Measurements from ENCODE around the gene KCNC1.

The KCNC1 gene

DNA sequence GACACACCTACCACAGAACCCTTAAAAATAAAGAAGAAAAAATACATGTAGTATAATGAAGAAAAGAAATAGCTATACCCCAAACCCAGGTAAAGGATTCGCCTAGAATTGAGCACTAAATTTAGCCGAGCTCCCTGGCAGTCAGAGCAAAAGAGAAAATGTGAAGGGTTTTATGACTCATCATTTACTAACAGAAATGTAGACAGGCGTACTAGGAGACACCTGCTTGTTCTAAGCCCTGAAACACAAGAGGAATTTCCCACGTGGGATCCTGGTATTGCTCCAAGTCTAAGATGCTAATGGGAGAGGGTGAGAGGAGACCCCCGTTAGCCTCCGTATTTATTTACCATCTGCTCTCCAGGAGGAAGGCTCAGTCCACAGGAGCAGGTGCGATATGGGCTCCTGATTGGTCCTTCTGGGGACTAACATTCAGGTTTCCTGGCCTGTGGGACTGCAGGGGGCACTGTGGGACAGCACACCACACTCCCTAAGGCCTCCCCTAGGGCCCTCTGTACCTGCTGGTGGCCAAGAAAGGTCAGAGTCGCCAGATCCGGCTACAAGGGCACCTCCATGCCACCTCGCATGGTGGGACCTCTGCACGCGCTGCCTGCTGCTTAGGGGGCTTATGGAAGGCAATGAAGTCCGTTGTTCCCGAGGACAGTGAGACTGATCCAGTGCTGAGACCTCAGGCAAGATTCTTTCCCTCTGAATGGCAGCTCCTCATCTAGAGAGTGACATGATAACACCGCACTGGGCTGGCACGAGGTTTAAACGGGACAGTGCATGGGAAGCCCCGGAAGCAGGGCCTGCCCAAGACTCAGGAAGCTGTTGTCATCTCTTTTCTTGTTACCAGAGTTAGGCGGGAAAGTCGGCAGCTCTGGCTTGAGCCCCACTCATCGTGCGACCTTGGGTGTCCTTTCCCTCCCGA lies 25.8 kb downstream of the KCNC1 start:
- DNase-seq: no peak

GRCh38 chr11:17762309-17762974 lies 27.9 kb downstream of the KCNC1 start:
- no peak for DNase-seq

DNA sequence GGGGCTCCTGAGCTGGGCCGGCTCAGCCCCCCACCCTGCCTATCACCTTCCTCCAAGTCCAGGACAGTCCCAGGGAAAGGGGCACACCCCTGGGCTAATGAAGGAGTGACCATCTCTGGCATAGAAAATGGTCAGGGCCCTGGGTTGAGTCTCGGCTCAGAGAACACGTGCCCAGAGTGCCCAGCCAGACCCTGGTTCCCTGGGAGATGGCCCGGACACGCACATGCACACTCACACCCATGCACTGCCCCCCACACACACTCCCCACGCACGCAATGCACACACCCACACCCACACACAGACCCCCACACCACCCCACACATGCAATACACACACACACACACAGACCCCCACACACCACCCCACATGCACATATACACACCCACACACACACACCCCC lies 28.7 kb downstream of the KCNC1 start:
- DNase-seq: no peak

DNA sequence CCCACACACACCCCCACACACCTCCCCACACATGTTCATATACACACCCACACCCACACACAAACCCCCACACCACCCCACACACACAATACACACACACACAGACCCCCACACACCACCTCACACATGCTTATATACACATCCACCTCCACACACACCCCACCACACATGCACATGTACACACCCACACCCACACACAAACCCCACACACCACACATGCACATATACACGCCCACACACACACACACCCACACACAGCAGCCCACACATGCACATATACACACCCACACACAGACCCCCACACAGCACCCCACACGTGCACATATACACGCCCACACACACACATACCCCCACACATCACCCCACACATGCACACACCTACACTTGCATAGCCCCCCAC lies 29.1 kb downstream of the KCNC1 start:
- no peak for DNase-seq

DNA sequence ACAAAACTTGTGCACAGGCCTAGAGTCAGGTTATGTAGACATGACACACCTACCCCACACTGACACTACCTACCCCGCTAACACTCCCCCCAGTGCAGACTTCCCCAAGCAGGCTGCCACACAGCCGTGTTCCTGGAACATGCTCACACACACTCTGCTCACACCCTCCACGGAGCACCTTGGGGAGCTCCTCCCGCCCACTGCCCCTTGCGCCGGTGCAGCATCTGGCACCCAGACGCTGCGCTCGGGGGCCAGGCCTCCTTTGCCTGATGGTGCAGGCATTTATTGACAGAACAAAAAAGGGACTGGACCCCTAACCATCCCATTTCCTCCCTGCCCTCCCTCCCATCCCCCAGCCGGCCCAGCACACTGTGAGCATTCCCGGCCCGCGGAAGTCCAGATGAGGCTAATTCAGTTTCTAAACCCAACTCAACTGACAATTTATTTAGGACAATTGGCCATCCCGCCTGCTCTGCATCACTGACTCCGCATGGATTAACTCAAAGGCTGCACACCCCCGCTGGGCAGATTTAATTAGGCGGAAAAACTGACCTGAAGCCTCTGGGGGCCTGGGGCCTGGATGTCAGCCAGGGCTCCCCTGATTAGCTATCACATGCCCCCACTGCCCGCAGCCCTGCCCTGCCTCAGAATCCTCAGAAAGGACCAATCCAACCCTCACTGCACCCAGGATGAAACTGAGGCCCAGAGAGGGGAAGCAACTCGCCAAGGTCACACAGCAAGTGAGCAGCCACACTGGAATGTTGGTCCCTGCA lies 30.1 kb downstream of the KCNC1 start:
- DNase-seq: no peak

DNA sequence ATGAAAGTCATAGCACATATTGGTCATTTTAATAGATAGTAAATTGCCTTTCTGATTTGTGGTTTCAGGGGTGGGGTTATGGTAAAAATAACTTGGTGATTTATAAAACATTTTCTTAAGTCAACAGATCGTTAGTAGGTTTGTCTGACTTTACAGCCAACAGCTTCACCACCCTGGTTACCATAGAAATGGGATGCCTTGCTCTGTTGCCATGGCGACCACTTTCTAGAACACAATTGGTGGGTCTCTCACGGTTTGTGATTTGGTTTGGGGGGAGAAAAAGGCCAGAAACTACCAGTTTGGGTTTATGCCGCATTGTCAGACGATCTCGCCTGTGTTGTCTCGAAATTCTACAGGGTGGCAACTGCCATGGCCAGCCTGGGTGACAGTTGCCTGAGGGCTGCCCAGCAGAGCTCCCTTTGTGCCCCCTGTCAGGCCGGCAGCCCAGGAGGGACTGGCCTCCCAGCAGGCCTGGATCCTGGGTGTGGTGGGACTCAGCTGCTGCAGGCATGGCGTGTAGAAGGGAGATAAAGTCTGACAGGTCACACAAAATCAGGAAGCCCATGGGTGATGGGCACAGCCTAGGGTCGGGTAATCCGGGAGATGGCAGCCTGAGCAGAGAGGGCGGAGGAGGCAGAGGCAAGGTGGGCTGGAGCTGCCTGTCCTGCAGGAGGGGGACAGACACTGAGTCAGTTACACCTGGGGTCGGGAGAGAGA lies 30.9 kb downstream of the KCNC1 start:
- no peak for DNase-seq

DNA sequence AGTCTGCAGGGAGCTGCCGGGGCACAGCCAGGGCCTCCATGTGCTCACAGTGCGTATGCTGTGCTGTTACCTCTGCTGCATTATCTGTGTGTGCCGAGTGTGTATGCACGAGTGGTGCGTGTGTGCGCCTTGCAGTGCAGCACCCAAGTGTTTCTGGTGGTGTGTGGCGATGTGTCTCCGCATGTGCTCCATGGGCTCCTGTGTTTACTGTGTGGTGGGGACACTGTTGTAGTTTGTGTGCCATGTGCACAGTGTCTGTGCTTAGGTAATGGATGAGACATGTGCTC lies 31.4 kb downstream of the KCNC1 start:
- no peak for DNase-seq

DNA sequence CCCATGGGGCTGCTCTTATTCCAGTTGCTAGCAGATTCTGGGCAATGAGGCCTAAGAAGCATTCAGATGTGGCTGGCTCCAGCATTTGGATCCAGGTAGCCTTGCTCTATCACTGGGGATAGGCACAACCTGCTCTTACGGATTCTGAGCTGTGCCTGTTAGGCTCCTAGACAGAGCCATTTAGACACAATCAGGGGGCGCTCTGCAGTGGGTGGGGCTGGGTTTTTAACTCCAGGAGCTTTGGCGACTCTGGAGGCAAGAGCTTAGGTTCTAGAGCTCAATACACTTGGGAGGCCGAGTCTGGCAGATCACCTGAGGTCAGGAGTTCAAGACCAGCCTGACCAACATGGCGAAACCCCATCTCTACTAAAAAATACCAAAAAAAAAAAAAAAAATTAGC lies 32.0 kb downstream of the KCNC1 start:
- no peak for DNase-seq

- no peak for DNase-seq
Observed at GRCh38 chr11:17767301-17767885, 32.8 kb downstream of the KCNC1 start.

DNA sequence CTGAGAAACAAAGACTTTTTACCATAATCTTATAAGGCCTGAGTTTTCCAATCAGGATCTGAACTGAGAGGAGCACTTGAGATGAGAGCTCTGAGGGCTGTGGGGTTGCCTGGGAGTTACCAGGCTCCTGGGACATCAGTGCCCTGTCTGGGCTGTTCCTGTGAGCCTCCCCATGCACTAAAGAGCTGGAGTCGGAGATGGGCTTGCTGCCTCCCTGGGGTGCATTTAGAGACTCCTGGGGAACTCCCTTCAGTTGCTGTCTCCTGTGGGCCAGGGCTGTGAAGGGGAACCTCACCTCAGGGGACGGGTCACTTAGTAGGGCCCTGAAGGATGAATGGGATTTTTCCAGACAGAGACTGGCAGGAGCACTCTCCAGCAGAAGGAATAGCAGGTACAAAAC lies 33.3 kb downstream of the KCNC1 start:
- no peak for DNase-seq

- no peak for DNase-seq
Observed at GRCh38 chr11:17768547-17768946, 34.0 kb downstream of the KCNC1 start.

DNA sequence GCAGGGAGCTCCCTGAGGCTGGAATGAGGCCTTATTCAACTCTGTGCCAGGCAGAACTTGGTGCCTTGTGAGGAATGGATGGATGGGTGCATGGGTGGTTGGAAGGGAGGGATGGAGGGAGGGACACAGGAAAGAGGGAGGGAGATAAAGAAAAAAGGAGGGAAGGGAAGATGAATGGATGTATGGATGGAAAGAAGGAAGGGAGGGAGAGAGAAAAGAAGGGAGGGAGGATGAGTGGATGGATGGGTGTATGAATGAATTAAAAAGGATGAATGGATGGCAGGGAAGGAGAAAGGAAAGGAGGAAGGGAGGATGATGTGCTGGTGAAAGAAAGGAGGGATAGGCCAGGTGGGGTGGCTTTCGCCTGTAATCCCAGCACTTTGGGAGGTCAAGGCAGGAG lies 34.6 kb downstream of the KCNC1 start:
- DNase-seq: no peak

DNA sequence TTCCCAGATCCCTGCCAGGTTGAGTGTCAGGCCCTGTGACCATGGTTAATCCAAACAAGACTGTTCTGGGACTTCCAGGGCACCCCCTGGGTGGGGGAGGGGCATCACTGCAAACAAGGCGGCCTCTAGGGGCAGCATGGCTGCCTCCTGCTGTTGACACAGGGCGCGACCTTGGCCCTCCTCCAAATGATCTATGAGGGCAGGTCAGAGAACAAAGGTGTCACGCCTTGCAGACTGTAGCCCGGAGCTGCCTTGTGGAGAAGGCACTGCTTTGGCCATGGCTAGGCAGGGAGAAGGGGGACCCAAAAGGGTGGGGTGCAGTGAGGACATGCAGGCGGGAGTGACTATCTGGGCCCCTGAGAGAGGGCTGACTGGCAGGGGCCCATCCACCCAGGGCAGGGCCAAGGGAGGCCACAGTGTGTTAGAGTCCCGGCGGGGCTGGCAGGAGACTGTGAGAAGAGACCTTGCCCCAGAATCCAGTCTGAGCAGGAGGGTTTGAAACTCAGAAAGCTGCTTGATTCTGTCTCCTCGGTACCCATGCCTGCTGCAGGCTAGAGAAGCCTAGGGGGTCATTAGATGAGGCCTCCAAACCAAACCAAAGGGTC lies 35.6 kb downstream of the KCNC1 start:
- no peak for DNase-seq

GRCh38 chr11:17770917-17771316 lies 36.3 kb downstream of the KCNC1 start:
- no peak for DNase-seq

GRCh38 chr11:17771415-17771814 lies 36.8 kb downstream of the KCNC1 start:
- DNase-seq: no peak

DNA sequence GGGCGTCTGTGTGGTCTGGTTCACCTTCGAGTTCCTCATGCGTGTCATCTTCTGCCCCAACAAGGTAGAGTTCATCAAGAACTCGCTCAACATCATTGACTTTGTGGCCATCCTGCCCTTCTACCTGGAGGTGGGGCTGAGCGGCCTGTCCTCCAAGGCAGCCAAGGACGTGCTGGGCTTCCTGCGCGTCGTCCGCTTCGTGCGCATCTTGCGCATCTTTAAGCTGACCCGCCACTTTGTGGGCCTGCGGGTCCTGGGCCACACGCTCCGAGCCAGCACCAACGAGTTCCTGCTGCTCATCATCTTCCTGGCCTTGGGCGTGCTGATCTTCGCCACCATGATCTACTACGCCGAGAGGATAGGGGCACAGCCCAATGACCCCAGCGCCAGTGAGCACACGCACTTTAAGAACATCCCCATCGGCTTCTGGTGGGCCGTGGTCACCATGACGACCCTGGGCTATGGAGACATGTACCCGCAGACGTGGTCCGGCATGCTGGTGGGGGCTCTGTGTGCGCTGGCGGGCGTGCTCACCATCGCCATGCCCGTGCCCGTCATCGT lies 37.3 kb downstream of the KCNC1 start:
- no peak for DNase-seq

DNA sequence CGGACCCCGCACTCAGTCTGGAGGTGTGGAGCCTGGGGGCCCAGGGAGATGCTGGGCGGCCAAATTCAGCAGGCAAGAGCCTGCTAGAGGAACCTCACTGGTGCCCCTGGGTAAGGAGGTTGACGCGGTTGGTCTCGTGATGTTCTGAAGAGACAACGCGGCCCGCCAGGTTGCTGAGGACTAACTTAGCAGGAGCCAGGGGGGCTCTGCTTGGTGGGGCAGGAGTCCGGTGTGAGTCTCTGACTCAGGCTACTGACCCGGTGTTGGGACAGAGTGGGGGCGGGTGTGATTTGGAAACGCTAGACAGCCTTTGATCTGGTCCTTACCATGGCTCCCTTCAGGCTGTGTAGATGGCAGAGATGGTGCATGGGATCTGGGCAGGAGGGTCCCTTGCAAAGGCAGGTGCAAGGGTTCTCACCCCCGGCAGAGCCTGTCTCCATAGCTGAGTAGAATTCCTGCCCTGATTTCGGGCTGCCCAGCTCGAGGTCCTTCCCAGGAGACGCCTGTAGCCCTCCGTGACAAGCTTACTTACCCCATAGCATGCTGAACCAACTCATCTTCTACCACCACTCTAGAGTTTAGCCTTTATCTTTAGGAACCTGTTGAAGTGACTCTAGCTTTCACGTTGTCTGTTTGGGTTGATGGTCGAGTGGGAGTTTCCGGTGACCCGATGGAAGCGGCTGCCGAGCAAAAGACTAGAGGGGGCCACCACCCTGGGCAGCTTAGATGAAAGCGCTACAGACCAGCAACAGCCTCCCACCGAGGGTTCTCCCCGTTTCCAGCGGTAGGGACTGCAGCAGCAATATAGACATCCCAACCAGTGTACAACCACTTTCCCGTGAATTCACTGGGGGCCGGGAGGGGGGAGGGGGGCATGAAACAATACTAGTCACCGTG lies 38.4 kb downstream of the KCNC1 start:
- no peak for DNase-seq

DNA sequence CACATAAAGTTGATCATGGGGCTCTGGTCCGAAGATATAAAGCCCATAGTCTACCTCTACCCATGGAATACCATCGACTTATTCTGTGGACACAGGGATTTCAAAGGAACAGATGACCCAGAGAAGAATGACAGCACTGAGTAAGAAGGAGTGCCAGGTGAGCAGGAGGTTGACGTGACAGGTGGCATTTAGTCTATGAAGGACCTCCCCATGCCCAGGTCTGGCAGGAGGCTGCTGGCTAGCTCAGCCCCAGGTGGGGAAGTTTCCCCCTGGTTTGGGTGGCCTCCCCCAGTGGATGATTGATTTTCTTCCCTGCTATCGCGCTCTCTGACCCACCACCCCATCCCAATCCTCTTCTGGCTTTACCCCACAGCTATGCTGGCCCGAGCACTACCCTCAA lies 39.1 kb downstream of the KCNC1 start:
- no peak for DNase-seq

- DNase-seq: no peak
Observed at GRCh38 chr11:17774232-17775034, 39.9 kb downstream of the KCNC1 start.

GRCh38 chr11:17775035-17775348 lies 40.4 kb downstream of the KCNC1 start:
- DNase-seq: no peak

All from DMS79 (cell line).